HEK293 (cell line): ENCODE data around the gene RMDN3.

Experiments
- CTCF ChIA-PET: fragments of 350-600 bp; formaldehyde crosslinking; extraction: SDS; loops from one replicate; lab custom pipeline; 2021; ENCODE audit warnings: antibody characterized with exemption; lab: Yijun Ruan, JAX
- POLR2A ChIA-PET: fragments of 300-600 bp; formaldehyde crosslinking; extraction: SDS; loops from one replicate; lab custom pipeline; 2020; ENCODE audit warnings: antibody characterized with exemption, inconsistent platforms; lab: Yijun Ruan, JAX
- H3K27ac ChIP-seq: fragments of 200-500 bp; sonication (Bioruptor generic); 2 replicates; pipeline ENCODE4 v1.5.1; 2014; ENCODE audit warnings: low read depth, low read length, control low read depth, inconsistent platforms; ENCODE audit errors: extremely low read depth
- H3K36me3 ChIP-seq, 2 experiments: fragments of 200-500 bp in 1 of 2; sonication (Bioruptor generic) in 1 of 2; 1 replicate in 1 of 2; 2 replicates in 1 of 2; pipeline ENCODE4 v1.5.1; 2014 to 2017; ENCODE audit warnings: inconsistent platforms in 2 of 2, low read length in 2 of 2; ENCODE audit not compliant: control insufficient read depth in 2 of 2, insufficient read depth in 1 of 2
- H3K4me1 ChIP-seq: fragments of 200-500 bp; sonication (Bioruptor generic); 2 replicates; pipeline ENCODE4 v1.5.1; 2014; ENCODE audit warnings: mild to moderate bottlenecking, low read length, inconsistent platforms; ENCODE audit not compliant: control insufficient read depth, insufficient read depth
- H3K4me3 ChIP-seq: 2 replicates; pipeline ENCODE4 v1.5.1; 2011; ENCODE audit warnings: low read depth, mild to moderate bottlenecking, control low read depth, low read length, moderate library complexity
- H3K9me3 ChIP-seq: fragments of 200-500 bp; sonication (Bioruptor generic); 2 replicates; pipeline ENCODE4 v1.5.1; 2014; ENCODE audit warnings: low read depth, low read length, inconsistent platforms; ENCODE audit not compliant: control insufficient read depth, insufficient read depth
- BCL11A ChIP-seq: fragments of 450-650 bp; formaldehyde crosslinking; IDR thresholded peaks from 2 replicates; pipeline ENCODE4 v1.5.1; 2016; ENCODE audit warnings: low read depth, missing biosample characterization, missing genetic modification characterization
- SP3 ChIP-seq: fragments of 450-650 bp; formaldehyde crosslinking; IDR thresholded peaks from 2 replicates; pipeline ENCODE4 v1.5.1; 2016; ENCODE audit warnings: missing biosample characterization, missing genetic modification characterization
- SP7 ChIP-seq: fragments of 450-650 bp; formaldehyde crosslinking; IDR thresholded peaks from 2 replicates; pipeline ENCODE4 v1.5.1; 2016; ENCODE audit warnings: missing biosample characterization, missing genetic modification characterization
- YY1 ChIP-seq: fragments of 450-650 bp; formaldehyde crosslinking; IDR thresholded peaks from 2 replicates; pipeline ENCODE4 v1.5.1; 2018; ENCODE audit warnings: missing biosample characterization, missing genetic modification characterization
- YY2 ChIP-seq: fragments of 450-650 bp; formaldehyde crosslinking; IDR thresholded peaks from 2 replicates; pipeline ENCODE4 v1.5.1; 2016; ENCODE audit warnings: missing biosample characterization, missing genetic modification characterization
- ZNF211 ChIP-seq: fragments of 450-650 bp; formaldehyde crosslinking; IDR thresholded peaks from 2 replicates; pipeline ENCODE4 v1.5.1; 2016; ENCODE audit warnings: low read depth, missing biosample characterization, missing genetic modification characterization
- ZNF266 ChIP-seq: fragments of 450-650 bp; formaldehyde crosslinking; IDR thresholded peaks from 2 replicates; pipeline ENCODE4 v1.5.1; 2016; ENCODE audit warnings: missing biosample characterization, missing genetic modification characterization, low read depth
- ZNF302 ChIP-seq: fragments of 450-650 bp; formaldehyde crosslinking; IDR thresholded peaks from 2 replicates; pipeline ENCODE4 v1.5.1; 2016; ENCODE audit warnings: missing biosample characterization, missing genetic modification characterization, low read depth
- ZNF394 ChIP-seq: fragments of 450-650 bp; formaldehyde crosslinking; IDR thresholded peaks from 2 replicates; pipeline ENCODE4 v1.5.1; 2016; ENCODE audit warnings: missing biosample characterization, missing genetic modification characterization, mild to moderate bottlenecking, moderate library complexity, borderline replicate concordance
- ZNF423 ChIP-seq: fragments of 450-650 bp; formaldehyde crosslinking; IDR thresholded peaks from 2 replicates; pipeline ENCODE4 v1.5.1; 2016; ENCODE audit warnings: missing biosample characterization, missing genetic modification characterization
- ZNF473 ChIP-seq: fragments of 450-650 bp; formaldehyde crosslinking; IDR thresholded peaks from 2 replicates; pipeline ENCODE4 v1.5.1; 2017; ENCODE audit warnings: missing biosample characterization, missing genetic modification characterization
- ZNF664 ChIP-seq: fragments of 450-650 bp; formaldehyde crosslinking; IDR thresholded peaks from 2 replicates; pipeline ENCODE4 v1.5.1; 2016; ENCODE audit warnings: missing biosample characterization, missing genetic modification characterization
- ZNF677 ChIP-seq: fragments of 450-650 bp; IDR thresholded peaks from 2 replicates; pipeline ENCODE4 v1.5.0; 2018; ENCODE audit warnings: missing biosample characterization, mild to moderate bottlenecking, missing genetic modification characterization, moderate library complexity
- ZSCAN23 ChIP-seq: fragments of 450-650 bp; formaldehyde crosslinking; IDR thresholded peaks from 2 replicates; pipeline ENCODE4 v1.5.1; 2016; ENCODE audit warnings: missing biosample characterization, missing genetic modification characterization
- TF ChIP-seq, protein P1 (sequence below): fragments of 450-650 bp; formaldehyde crosslinking; conservative IDR thresholded peaks from 2 replicates; pipeline ENCODE4 v1.5.1; 2016; ENCODE audit warnings: low read depth, missing biosample characterization, missing genetic modification characterization
- TF ChIP-seq, protein P2 (sequence below): fragments of 450-650 bp; formaldehyde crosslinking; IDR thresholded peaks from 2 replicates; pipeline ENCODE4 v1.5.1; 2016; ENCODE audit warnings: missing biosample characterization, missing genetic modification characterization, borderline replicate concordance
- TF ChIP-seq, protein P3 (sequence below): fragments of 450-650 bp; formaldehyde crosslinking; IDR thresholded peaks from 2 replicates; pipeline ENCODE4 v1.5.1; 2017; ENCODE audit warnings: missing biosample characterization, missing genetic modification characterization

RMDN3 gene

DNA sequence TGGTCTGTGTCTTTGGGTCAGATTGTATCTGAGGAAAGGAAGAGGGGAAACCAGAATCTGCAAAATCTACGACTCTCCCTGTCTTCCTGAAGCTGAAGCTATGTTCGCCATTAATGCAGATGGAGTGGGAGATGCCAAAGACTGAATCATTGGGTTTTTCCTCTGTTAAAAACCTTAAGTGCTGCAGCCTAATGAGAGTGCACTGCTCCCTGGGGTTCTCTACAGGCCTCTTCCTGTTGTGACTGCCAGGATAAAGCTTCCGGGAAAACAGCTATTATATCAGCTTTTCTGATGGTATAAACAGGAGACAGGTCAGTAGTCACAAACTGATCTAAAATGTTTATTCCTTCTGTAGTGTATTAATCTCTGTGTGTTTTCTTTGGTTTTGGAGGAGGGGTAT, 24.0 kb downstream of the RMDN3 start:
- H3K4me1 ChIP-seq: no peaks in the 10 kb centered on the region
- TF ChIP-seq, protein P1, sequence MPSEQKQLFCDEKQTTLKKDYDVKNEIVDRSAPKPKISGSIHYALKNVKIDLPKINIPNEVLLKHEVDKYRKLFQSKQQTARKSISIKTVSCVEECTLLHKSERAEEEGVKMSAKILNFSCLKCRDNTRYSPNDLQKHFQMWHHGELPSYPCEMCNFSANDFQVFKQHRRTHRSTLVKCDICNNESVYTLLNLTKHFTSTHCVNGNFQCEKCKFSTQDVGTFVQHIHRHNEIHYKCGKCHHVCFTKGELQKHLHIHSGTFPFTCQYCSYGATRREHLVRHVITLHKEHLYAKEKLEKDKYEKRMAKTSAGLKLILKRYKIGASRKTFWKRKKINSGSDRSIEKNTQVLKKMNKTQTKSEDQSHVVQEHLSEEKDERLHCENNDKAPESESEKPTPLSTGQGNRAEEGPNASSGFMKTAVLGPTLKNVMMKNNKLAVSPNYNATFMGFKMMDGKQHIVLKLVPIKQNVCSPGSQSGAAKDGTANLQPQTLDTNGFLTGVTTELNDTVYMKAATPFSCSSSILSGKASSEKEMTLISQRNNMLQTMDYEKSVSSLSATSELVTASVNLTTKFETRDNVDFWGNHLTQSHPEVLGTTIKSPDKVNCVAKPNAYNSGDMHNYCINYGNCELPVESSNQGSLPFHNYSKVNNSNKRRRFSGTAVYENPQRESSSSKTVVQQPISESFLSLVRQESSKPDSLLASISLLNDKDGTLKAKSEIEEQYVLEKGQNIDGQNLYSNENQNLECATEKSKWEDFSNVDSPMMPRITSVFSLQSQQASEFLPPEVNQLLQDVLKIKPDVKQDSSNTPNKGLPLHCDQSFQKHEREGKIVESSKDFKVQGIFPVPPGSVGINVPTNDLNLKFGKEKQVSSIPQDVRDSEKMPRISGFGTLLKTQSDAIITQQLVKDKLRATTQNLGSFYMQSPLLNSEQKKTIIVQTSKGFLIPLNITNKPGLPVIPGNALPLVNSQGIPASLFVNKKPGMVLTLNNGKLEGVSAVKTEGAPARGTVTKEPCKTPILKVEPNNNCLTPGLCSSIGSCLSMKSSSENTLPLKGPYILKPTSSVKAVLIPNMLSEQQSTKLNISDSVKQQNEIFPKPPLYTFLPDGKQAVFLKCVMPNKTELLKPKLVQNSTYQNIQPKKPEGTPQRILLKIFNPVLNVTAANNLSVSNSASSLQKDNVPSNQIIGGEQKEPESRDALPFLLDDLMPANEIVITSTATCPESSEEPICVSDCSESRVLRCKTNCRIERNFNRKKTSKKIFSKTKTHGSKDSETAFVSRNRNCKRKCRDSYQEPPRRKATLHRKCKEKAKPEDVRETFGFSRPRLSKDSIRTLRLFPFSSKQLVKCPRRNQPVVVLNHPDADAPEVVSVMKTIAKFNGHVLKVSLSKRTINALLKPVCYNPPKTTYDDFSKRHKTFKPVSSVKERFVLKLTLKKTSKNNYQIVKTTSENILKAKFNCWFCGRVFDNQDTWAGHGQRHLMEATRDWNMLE (tag by site-specific recombination): no peak
- TF ChIP-seq BCL11A (tag by site-specific recombination) (no peak), ZNF423 (tag by site-specific recombination) (no peak), YY2 (tag by site-specific recombination) (no peak), ZNF677 (tag by site-specific recombination) (no peak), ZNF266 (tag by site-specific recombination) (no peak), YY1 (tag by site-specific recombination) (no peak), ZSCAN23 (tag by site-specific recombination) (no peak), SP3 (tag by site-specific recombination) (no peak), ZNF394 (tag by site-specific recombination) (no peak), ZNF664 (tag by site-specific recombination) (no peak), ZNF473 (tag by site-specific recombination) (no peak)
- TF ChIP-seq, protein P2, sequence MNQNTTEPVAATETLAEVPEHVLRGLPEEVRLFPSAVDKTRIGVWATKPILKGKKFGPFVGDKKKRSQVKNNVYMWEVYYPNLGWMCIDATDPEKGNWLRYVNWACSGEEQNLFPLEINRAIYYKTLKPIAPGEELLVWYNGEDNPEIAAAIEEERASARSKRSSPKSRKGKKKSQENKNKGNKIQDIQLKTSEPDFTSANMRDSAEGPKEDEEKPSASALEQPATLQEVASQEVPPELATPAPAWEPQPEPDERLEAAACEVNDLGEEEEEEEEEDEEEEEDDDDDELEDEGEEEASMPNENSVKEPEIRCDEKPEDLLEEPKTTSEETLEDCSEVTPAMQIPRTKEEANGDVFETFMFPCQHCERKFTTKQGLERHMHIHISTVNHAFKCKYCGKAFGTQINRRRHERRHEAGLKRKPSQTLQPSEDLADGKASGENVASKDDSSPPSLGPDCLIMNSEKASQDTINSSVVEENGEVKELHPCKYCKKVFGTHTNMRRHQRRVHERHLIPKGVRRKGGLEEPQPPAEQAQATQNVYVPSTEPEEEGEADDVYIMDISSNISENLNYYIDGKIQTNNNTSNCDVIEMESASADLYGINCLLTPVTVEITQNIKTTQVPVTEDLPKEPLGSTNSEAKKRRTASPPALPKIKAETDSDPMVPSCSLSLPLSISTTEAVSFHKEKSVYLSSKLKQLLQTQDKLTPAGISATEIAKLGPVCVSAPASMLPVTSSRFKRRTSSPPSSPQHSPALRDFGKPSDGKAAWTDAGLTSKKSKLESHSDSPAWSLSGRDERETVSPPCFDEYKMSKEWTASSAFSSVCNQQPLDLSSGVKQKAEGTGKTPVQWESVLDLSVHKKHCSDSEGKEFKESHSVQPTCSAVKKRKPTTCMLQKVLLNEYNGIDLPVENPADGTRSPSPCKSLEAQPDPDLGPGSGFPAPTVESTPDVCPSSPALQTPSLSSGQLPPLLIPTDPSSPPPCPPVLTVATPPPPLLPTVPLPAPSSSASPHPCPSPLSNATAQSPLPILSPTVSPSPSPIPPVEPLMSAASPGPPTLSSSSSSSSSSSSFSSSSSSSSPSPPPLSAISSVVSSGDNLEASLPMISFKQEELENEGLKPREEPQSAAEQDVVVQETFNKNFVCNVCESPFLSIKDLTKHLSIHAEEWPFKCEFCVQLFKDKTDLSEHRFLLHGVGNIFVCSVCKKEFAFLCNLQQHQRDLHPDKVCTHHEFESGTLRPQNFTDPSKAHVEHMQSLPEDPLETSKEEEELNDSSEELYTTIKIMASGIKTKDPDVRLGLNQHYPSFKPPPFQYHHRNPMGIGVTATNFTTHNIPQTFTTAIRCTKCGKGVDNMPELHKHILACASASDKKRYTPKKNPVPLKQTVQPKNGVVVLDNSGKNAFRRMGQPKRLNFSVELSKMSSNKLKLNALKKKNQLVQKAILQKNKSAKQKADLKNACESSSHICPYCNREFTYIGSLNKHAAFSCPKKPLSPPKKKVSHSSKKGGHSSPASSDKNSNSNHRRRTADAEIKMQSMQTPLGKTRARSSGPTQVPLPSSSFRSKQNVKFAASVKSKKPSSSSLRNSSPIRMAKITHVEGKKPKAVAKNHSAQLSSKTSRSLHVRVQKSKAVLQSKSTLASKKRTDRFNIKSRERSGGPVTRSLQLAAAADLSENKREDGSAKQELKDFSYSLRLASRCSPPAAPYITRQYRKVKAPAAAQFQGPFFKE (tag by site-specific recombination): no peak
- ChIA-PET CTCF (interaction anchor here (0.6 kb wide), 1 partner anchor 11 kb away, joined by 3 read pairs; no protein-coding TSS in a partner anchor), POLR2A (interaction anchor here (0.6 to 0.8 kb wide), 2 partner anchors 8 to 38 kb away, joined by 3 to 5 read pairs; no protein-coding TSS in a partner anchor)
- H3K36me3 ChIP-seq: peaks cover 23 to 58% of the 10 kb centered on the region in 2 experiments; a peak in 2 of 3 replicates
- H3K9me3 ChIP-seq: no peaks in the 10 kb centered on the region
- H3K27ac ChIP-seq: no peak overlapping the region
- no peak overlapping the region for H3K4me3 ChIP-seq

DNA sequence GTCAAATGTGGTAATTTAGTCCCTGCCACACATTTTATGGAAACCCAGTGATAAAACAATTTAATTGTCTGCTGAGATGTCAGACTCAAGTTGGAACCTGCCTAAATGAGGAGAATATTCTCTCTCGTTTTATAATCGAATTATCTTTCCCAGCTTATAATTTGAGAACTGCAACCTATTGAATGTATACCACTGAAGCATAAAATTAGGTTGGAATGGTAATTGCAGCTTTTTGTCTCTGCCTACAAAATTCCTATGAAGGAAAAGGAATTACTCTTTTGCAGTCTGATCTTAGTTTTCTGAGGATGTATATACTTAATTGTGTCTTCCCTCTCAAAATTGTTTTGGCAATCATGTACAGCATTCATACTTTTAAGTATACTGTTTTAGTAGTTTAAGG, 31.1 kb downstream of the RMDN3 start:
- H3K27ac ChIP-seq: no peak overlapping the region
- no peaks in the 10 kb centered on the region for H3K4me1 ChIP-seq
- H3K4me3 ChIP-seq: no peak overlapping the region
- TF ChIP-seq, protein P3, sequence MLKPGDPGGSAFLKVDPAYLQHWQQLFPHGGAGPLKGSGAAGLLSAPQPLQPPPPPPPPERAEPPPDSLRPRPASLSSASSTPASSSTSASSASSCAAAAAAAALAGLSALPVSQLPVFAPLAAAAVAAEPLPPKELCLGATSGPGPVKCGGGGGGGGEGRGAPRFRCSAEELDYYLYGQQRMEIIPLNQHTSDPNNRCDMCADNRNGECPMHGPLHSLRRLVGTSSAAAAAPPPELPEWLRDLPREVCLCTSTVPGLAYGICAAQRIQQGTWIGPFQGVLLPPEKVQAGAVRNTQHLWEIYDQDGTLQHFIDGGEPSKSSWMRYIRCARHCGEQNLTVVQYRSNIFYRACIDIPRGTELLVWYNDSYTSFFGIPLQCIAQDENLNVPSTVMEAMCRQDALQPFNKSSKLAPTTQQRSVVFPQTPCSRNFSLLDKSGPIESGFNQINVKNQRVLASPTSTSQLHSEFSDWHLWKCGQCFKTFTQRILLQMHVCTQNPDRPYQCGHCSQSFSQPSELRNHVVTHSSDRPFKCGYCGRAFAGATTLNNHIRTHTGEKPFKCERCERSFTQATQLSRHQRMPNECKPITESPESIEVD (tag by site-specific recombination): peak; percentile 42
- TF ChIP-seq SP7 (tag by site-specific recombination): peak; percentile 89
- peak; percentile 79; the same call in 1 of the 2 replicates for TF ChIP-seq ZNF211 (tag by site-specific recombination)
- no peak for TF ChIP-seq ZNF302 (tag by site-specific recombination)
- TF ChIP-seq, all 188 proteins: peak for 3
- H3K9me3 ChIP-seq: no peaks in the 10 kb centered on the region
- ChIA-PET POLR2A (no interaction called here), CTCF (no interaction called here)
- peaks cover 4 to 29% of the 10 kb centered on the region in 2 experiments; a peak in 2 of 3 replicates for H3K36me3 ChIP-seq
